Measurements from ENCODE around the gene MAP2. TPM values are rescaled to one million over a fixed set of nuclear protein-coding genes. Genes with fewer than 3 reads are reported as not detected.

Gene MAP2
- total and polyA plus RNA-seq, 9 donors, result 5.4 to 23.9 (median 9.6) TPM

- Histone ChIP-seq H3K27me3 (no peaks in the 10 kb centered on the region), H3K36me3 (no peaks in the 10 kb centered on the region), H3K27ac (peak overlapping the region in 1 of 2 donors; percentile 26), H3K4me3 (no peak overlapping the region), H3K4me1 (ENCODE audit: insufficient read depth) (peaks cover 1% of the 10 kb centered on the region), H3K9me3 (no peaks in the 10 kb centered on the region)
- TF ChIP-seq CTCF (IDR thresholded peaks at IDR 0.05), result no peak
- TF ChIP-seq EP300 (IDR thresholded peaks at IDR 0.05), result no peak
- TF ChIP-seq POLR2A (IDR thresholded peaks at IDR 0.05), result no peak
- no peak for DNase-seq
- intact Hi-C loops (cut with DNase I), result no loop called here
Measured at GRCh38 chr2:209525834-209526281, 102.0 kb downstream of the MAP2 start.

DNA sequence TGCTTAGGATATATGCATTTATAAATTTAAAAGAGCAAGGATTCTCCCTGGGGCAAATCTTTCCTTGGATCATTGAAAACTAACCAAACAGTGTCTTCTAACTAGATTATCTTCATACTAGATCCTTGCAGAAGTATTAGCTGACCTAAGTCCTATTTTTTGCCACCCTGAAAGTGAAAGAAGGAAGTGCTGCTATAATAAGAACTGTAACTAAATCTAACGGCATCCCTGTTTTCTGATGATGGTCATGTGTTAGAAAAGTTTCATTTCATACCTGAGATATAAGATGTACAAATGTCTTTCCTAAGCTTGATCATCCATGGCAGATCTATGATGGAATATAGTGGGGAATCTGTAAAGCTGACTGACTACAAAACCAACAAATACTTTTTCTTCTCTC, 102.7 kb downstream of the MAP2 start:
- H3K36me3 ChIP-seq, result no peaks in the 10 kb centered on the region
- H3K4me1 ChIP-seq (ENCODE audit: insufficient read depth), result peaks cover 1% of the 10 kb centered on the region
- H3K27ac ChIP-seq, result peak overlapping the region in 1 of 2 donors; percentile 2
- H3K4me3 ChIP-seq, result no peak overlapping the region
- 3 to 10% (median 3%) methylated on average over 1 of the region's 1 CpG for WGBS, 3 donors
- intact Hi-C loops (cut with DNase I), result no loop called here
- TF ChIP-seq EP300 (IDR thresholded peaks at IDR 0.05) (no peak), CTCF (IDR thresholded peaks at IDR 0.05) (no peak), POLR2A (IDR thresholded peaks at IDR 0.05) (no peak)
- DNase-seq, result no peak
- H3K9me3 ChIP-seq, result no peaks in the 10 kb centered on the region
- H3K27me3 ChIP-seq, result no peaks in the 10 kb centered on the region

DNA sequence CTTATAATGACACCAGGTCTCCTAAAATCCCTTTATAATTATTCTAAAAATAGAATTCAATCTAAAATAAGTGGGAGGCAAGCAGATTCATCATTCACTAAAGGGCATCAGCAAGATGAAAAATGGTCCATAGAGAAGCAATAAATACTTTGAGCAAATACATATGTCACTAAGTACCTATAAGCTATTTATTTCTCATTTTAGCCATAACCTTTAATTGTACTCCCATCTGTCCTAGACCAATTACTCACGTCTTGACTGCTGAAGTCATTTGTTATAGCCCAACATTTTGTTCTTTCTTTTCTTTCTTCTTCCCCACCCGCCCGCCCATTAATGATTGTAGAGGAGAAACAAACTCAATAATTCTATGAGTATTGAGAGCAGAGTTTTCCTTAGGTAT, 105.7 kb downstream of the MAP2 start:
- H3K4me3 ChIP-seq, result no peak overlapping the region
- H3K4me1 ChIP-seq (ENCODE audit: insufficient read depth), result no peaks in the 10 kb centered on the region
- no peaks in the 10 kb centered on the region for H3K27me3 ChIP-seq
- no peaks in the 10 kb centered on the region for H3K36me3 ChIP-seq
- intact Hi-C loops (cut with DNase I), result loop anchor here in 1 of 4 donors (2.0 kb wide), 1 partner anchor 37 kb away; no protein-coding TSS in a partner anchor
- H3K9me3 ChIP-seq, result no peaks in the 10 kb centered on the region
- no peak for TF ChIP-seq CTCF (IDR thresholded peaks at IDR 0.05)
- TF ChIP-seq POLR2A (IDR thresholded peaks at IDR 0.05), result no peak
- no peak for TF ChIP-seq EP300 (IDR thresholded peaks at IDR 0.05)
- 60 to 96% (median 77%) methylated on average over 3 of the region's 3 CpGs for WGBS, 3 donors
- H3K27ac ChIP-seq, result no peak overlapping the region
- DNase-seq, result no peak

GRCh38 chr2:209532321-209532720, 108.5 kb downstream of the MAP2 start:
- no peak for DNase-seq
- TF ChIP-seq CTCF (IDR thresholded peaks at IDR 0.05) (no peak), EP300 (IDR thresholded peaks at IDR 0.05) (no peak), POLR2A (IDR thresholded peaks at IDR 0.05) (no peak)
- no peak overlapping the region for H3K27ac ChIP-seq
- intact Hi-C loops (cut with DNase I), result no loop called here
- H3K9me3 ChIP-seq, result no peaks in the 10 kb centered on the region
- no peaks in the 10 kb centered on the region for H3K36me3 ChIP-seq
- no peak overlapping the region for H3K4me3 ChIP-seq
- H3K27me3 ChIP-seq, result no peaks in the 10 kb centered on the region
- WGBS, 3 donors, result 79 to 92% (median 89%) methylated on average over 2 of the region's 2 CpGs
- peaks cover 2% of the 10 kb centered on the region for H3K4me1 ChIP-seq (ENCODE audit: insufficient read depth)

Measured in ovary (tissue), 9 donors.